Neural progenitor cell (in vitro differentiated cells): ENCODE data around the gene DRD2. TPM values are rescaled to one million over a fixed set of nuclear protein-coding genes. Genes with fewer than 3 reads are reported as not detected.

Experiments used
- DNase-seq: peaks from one replicate; pipeline ENCODE4 v3.0.0-alpha.2; 2016; ENCODE audit warnings: low spot score
- H2AFZ ChIP-seq: fragments of 200-600 bp; sonication (generic); replicated peaks from 2 replicates; pipeline ENCODE4 v1.6.1; 2016; ENCODE audit warnings: antibody characterized with exemption
- H3F3A ChIP-seq: fragments of 200-600 bp; sonication (generic); 2 replicates; pipeline ENCODE4 v1.6.1; 2016; ENCODE audit warnings: antibody characterized with exemption, low read depth
- H3K27ac ChIP-seq: fragments of 200-600 bp; sonication (generic); 2 replicates; pipeline ENCODE4 v1.5.1; 2016; ENCODE audit warnings: mild to moderate bottlenecking
- H3K27me3 ChIP-seq: fragments of 200-600 bp; sonication (generic); 2 replicates; pipeline ENCODE4 v1.6.1; 2016; ENCODE audit warnings: mild to moderate bottlenecking, moderate library complexity
- H3K36me3 ChIP-seq: fragments of 200-600 bp; sonication (generic); 2 replicates; pipeline ENCODE4 v1.5.1; 2016
- H3K4me1 ChIP-seq: fragments of 200-600 bp; sonication (generic); 2 replicates; pipeline ENCODE4 v1.6.1; 2016; ENCODE audit warnings: mixed run types
- H3K4me2 ChIP-seq: fragments of 200-600 bp; sonication (generic); 2 replicates; pipeline ENCODE4 v1.6.1; 2016
- H3K4me3 ChIP-seq: fragments of 200-600 bp; sonication (generic); 2 replicates; pipeline ENCODE4 v1.5.1; 2016
- H3K79me2 ChIP-seq: fragments of 200-600 bp; sonication (generic); 2 replicates; pipeline ENCODE4 v1.6.1; 2016; ENCODE audit warnings: low read depth
- H3K9ac ChIP-seq: fragments of 200-600 bp; sonication (generic); 2 replicates; pipeline ENCODE4 v1.6.1; 2016
- H3K9me3 ChIP-seq: fragments of 200-600 bp; sonication (generic); 2 replicates; pipeline ENCODE4 v1.5.1; 2016; ENCODE audit warnings: low read depth
- H4K20me1 ChIP-seq: fragments of 200-600 bp; sonication (generic); 2 replicates; pipeline ENCODE4 v1.6.1; 2016; ENCODE audit warnings: low read depth
- H3K27ac Mint-ChIP-seq: 3 replicates; pipeline ENCODE4 v1.8.0; 2021; ENCODE audit warnings: mixed read lengths
- H3K27me3 Mint-ChIP-seq: 2 replicates; pipeline ENCODE4 v1.8.0; 2022; ENCODE audit warnings: low read depth, mild to moderate bottlenecking, inconsistent platforms, moderate library complexity, mixed read lengths; ENCODE audit not compliant: insufficient read depth
- H3K36me3 Mint-ChIP-seq: 3 replicates; pipeline ENCODE4 v1.8.0; 2021; ENCODE audit warnings: mixed read lengths
- H3K4me1 Mint-ChIP-seq: 3 replicates; pipeline ENCODE4 v1.8.0; 2021; ENCODE audit warnings: mixed read lengths
- H3K4me3 Mint-ChIP-seq: 3 replicates; pipeline ENCODE4 v1.8.0; 2021; ENCODE audit warnings: mild to moderate bottlenecking, moderate library complexity, mixed read lengths
- H3K9me3 Mint-ChIP-seq: 3 replicates; pipeline ENCODE4 v1.8.0; 2020; ENCODE audit warnings: mixed read lengths
- EZH2 ChIP-seq: fragments of 200-600 bp; sonication (generic); IDR thresholded peaks from 2 replicates; pipeline ENCODE4 v1.6.1; 2017; ENCODE audit warnings: antibody characterized with exemption, mild to moderate bottlenecking, moderate library complexity
- EZH2phosphoT487 ChIP-seq: fragments of 200-600 bp; sonication (generic); IDR thresholded peaks from 2 replicates; pipeline ENCODE4 v1.6.1; 2017; ENCODE audit warnings: antibody characterized with exemption
- total RNA-seq: library from RNA; depleted of rRNA; stranded (reverse); fragments of >200 nt; gene quantifications from 2 replicates; pipeline ENCODE4 v1.2.3, GENCODE V29; 2015; ENCODE audit warnings: low replicate concordance
- TF ChIP-seq, protein P1 (sequence below): fragments of 200-600 bp; sonication (generic); IDR thresholded peaks from 2 replicates; pipeline ENCODE4 v1.5.1; 2017; ENCODE audit warnings: antibody characterized with exemption, mild to moderate bottlenecking

Gene DRD2
- total RNA-seq, 1 donor from 2014 or later, result 0.21 TPM

DNA sequence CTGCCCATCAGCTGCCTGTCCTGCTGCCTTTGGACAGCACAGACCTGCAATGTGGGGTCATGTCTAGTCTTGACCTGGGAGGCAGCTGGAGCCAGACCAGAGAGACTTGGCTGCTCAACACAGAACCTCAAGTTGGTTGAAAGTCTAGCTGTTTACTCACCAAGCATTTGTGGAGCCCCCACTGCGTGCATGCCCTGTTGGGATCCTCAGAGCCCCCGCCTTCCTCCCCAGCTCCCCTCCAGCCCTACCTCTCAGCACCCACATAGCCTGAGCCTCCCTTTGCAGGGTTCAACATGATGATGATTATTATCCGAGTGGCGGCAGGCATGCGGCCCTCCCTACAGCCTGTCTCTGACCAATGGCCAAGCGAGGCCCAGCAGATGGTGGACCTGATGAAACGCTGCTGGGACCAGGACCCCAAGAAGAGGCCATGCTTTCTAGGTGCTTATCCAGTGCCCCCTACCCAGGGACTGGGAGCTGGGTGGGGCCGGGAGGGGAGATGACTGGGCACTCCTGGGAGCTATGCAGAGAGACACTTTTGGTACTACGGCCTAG lies 79.3 kb downstream of the DRD2 start:
- H3K27me3 ChIP-seq, result no peaks in the 10 kb centered on the region
- Mint-ChIP-seq H3K4me1 (no peaks in the 10 kb centered on the region), H3K36me3 (no peaks in the 10 kb centered on the region), H3K27ac (no peak overlapping the region), H3K9me3 (no peaks in the 10 kb centered on the region), H3K4me3 (no peak overlapping the region), H3K27me3 (peaks cover 3% of the 10 kb centered on the region)
- H3K4me3 ChIP-seq, result no peak overlapping the region
- no peaks in the 10 kb centered on the region for H3F3A ChIP-seq
- TF ChIP-seq EZH2phosphoT487 (no peak), EZH2 (no peak)
- TF ChIP-seq, protein P1, sequence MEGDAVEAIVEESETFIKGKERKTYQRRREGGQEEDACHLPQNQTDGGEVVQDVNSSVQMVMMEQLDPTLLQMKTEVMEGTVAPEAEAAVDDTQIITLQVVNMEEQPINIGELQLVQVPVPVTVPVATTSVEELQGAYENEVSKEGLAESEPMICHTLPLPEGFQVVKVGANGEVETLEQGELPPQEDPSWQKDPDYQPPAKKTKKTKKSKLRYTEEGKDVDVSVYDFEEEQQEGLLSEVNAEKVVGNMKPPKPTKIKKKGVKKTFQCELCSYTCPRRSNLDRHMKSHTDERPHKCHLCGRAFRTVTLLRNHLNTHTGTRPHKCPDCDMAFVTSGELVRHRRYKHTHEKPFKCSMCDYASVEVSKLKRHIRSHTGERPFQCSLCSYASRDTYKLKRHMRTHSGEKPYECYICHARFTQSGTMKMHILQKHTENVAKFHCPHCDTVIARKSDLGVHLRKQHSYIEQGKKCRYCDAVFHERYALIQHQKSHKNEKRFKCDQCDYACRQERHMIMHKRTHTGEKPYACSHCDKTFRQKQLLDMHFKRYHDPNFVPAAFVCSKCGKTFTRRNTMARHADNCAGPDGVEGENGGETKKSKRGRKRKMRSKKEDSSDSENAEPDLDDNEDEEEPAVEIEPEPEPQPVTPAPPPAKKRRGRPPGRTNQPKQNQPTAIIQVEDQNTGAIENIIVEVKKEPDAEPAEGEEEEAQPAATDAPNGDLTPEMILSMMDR, result no peak
- H3K36me3 ChIP-seq, result no peaks in the 10 kb centered on the region
- no peaks in the 10 kb centered on the region for H3K9me3 ChIP-seq
- H3K4me2 ChIP-seq, result no peak overlapping the region
- no peaks in the 10 kb centered on the region for H3K79me2 ChIP-seq
- no peak for DNase-seq
- H2AFZ ChIP-seq, result no peak overlapping the region
- no peak overlapping the region for H3K27ac ChIP-seq
- no peaks in the 10 kb centered on the region for H3K4me1 ChIP-seq
- H4K20me1 ChIP-seq, result no peaks in the 10 kb centered on the region
- H3K9ac ChIP-seq, result no peak overlapping the region

DNA sequence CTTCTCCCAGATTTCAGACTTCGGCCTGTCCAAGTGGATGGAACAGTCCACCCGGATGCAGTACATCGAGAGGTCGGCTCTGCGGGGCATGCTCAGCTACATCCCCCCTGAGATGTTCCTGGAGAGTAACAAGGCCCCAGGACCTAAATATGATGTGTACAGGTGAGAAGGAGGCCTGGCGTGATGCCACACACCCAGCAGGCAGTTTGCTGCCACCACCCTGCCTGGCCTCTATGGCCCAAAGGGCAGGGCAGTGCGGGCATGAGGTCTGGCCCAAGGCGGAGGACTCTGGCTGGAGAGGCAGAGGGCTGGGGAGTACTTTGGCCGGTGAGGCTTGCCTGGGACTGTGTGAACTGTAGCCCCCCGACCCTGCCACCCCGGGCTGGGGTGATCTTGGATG lies 80.3 kb downstream of the DRD2 start:
- Histone ChIP-seq H3K9ac (no peak overlapping the region), H3K9me3 (no peaks in the 10 kb centered on the region), H3K27me3 (no peaks in the 10 kb centered on the region), H3F3A (no peaks in the 10 kb centered on the region), H3K79me2 (no peaks in the 10 kb centered on the region), H3K4me1 (no peaks in the 10 kb centered on the region), H3K36me3 (no peaks in the 10 kb centered on the region), H3K4me2 (no peak overlapping the region), H4K20me1 (no peaks in the 10 kb centered on the region), H3K4me3 (no peak overlapping the region), H3K27ac (no peak overlapping the region), H2AFZ (no peak overlapping the region)
- H3K27me3 Mint-ChIP-seq, result peaks cover 2% of the 10 kb centered on the region
- no peaks in the 10 kb centered on the region for H3K9me3 Mint-ChIP-seq
- no peak for DNase-seq
- H3K4me1 Mint-ChIP-seq, result no peaks in the 10 kb centered on the region
- TF ChIP-seq EZH2phosphoT487 (no peak), EZH2 (no peak)
- TF ChIP-seq, protein P1, result no peak
- no peak overlapping the region for H3K4me3 Mint-ChIP-seq
- no peaks in the 10 kb centered on the region for H3K36me3 Mint-ChIP-seq
- no peak overlapping the region for H3K27ac Mint-ChIP-seq

DNA sequence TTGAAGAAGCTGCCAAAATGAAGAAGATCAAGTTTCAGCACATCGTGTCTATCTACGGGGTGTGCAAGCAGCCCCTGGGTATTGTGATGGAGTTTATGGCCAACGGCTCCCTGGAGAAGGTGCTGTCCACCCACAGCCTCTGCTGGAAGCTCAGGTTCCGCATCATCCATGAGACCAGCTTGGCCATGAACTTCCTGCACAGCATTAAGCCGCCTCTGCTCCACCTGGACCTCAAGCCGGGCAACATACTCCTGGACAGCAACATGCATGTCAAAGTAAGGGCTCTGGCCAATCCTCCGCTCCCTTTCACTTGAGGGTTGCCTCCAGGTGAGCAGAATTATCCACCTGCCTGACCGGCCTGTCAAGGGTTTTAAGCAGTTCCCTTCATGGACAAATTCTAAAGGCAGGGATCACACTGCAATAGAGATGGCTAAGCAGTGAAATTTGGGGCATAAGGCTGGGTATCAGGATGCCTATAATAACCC lies 81.7 kb downstream of the DRD2 start:
- no peaks in the 10 kb centered on the region for H3K9me3 ChIP-seq
- no peaks in the 10 kb centered on the region for H3K27me3 Mint-ChIP-seq
- no peaks in the 10 kb centered on the region for H3K9me3 Mint-ChIP-seq
- no peak overlapping the region for H3K27ac Mint-ChIP-seq
- peaks cover 12% of the 10 kb centered on the region for H3F3A ChIP-seq
- H3K4me1 Mint-ChIP-seq, result no peaks in the 10 kb centered on the region
- H4K20me1 ChIP-seq, result no peaks in the 10 kb centered on the region
- no peaks in the 10 kb centered on the region for H3K27me3 ChIP-seq
- H3K4me3 ChIP-seq, result no peak overlapping the region
- TF ChIP-seq, protein P1, result no peak
- TF ChIP-seq EZH2phosphoT487 (no peak), EZH2 (no peak)
- H3K79me2 ChIP-seq, result no peaks in the 10 kb centered on the region
- H3K4me2 ChIP-seq, result no peak overlapping the region
- no peak overlapping the region for H3K9ac ChIP-seq
- H3K4me1 ChIP-seq, result peaks cover 13% of the 10 kb centered on the region
- H3K4me3 Mint-ChIP-seq, result no peak overlapping the region
- H2AFZ ChIP-seq, result no peak overlapping the region
- DNase-seq, result no peak
- no peak overlapping the region for H3K27ac ChIP-seq
- no peaks in the 10 kb centered on the region for H3K36me3 Mint-ChIP-seq
- no peaks in the 10 kb centered on the region for H3K36me3 ChIP-seq
